Glutamatergic neuron (in vitro differentiated cells): ENCODE measurements around the gene ZFYVE26. TPM values are rescaled to one million over a fixed set of nuclear protein-coding genes. Genes with fewer than 3 reads are reported as not detected.

Source experiments
- DNase-seq: peaks from one replicate; pipeline ENCODE4 v3.0.0; 2022
- H3K27ac Mint-ChIP-seq: one replicate; pipeline ENCODE4 v1.8.0; 2020; ENCODE audit warnings: mild to moderate bottlenecking, mixed read lengths, inconsistent platforms; ENCODE audit not compliant: unreplicated experiment
- H3K27me3 Mint-ChIP-seq: one replicate; pipeline ENCODE4 v1.8.0; 2020; ENCODE audit warnings: mild to moderate bottlenecking, moderate library complexity, mixed read lengths, inconsistent platforms; ENCODE audit not compliant: unreplicated experiment
- H3K36me3 Mint-ChIP-seq: one replicate; pipeline ENCODE4 v1.8.0; 2020; ENCODE audit warnings: mild to moderate bottlenecking, mixed read lengths, inconsistent platforms; ENCODE audit not compliant: unreplicated experiment
- H3K4me1 Mint-ChIP-seq: one replicate; pipeline ENCODE4 v1.8.0; 2020; ENCODE audit warnings: mild to moderate bottlenecking, low read depth, mixed read lengths, inconsistent platforms; ENCODE audit not compliant: unreplicated experiment
- H3K4me3 Mint-ChIP-seq: one replicate; pipeline ENCODE4 v1.8.0; 2020; ENCODE audit warnings: mild to moderate bottlenecking, mixed read lengths, inconsistent platforms; ENCODE audit not compliant: unreplicated experiment
- H3K9me3 Mint-ChIP-seq: one replicate; pipeline ENCODE4 v1.8.0; 2020; ENCODE audit warnings: mild to moderate bottlenecking, moderate library complexity, mixed read lengths, inconsistent platforms; ENCODE audit not compliant: unreplicated experiment
- total RNA-seq: library from RNA; stranded (reverse); fragmentation: NEBNext Ultra II Directional; extraction: Animal tissue kit (Norgen Biotek cat#: 25700); gene quantifications from one replicate; pipeline ENCODE4 v1.2.1, GENCODE V29; 2021; ENCODE audit not compliant: unreplicated experiment
- TF ChIP-seq, protein P1 (sequence below): fragments of 200-600 bp; sonication (generic); IDR thresholded peaks from one replicate; pipeline ENCODE4 v1.5.0; 2021; ENCODE audit not compliant: partially characterized antibody, unreplicated experiment

The ZFYVE26 gene
- total RNA-seq, 1 donor from 2014 or later, result 32.5 TPM

DNA sequence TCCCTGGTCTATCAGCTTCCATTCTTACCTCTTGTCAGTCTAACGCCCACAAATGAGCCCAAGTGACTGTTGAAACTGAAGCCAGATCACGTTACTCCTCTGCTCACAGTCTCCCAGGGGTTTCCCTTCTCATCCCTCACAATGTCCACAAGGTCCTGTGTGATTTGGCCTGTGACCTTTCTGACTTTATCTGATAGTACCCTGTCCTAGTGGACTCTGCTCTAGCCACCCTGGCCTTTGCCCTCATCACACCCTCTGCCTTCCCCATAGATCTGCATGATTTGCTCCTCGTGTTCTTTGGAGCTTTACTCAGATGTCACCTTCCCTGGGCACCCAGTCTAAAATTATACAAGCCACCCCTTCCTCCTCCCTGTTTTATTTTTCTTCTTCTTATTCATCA lies 59.2 kb downstream of the ZFYVE26 start:
- H3K27ac Mint-ChIP-seq, result no peak overlapping the region
- H3K9me3 Mint-ChIP-seq, result no peaks in the 10 kb centered on the region
- H3K4me3 Mint-ChIP-seq, result no peak overlapping the region
- H3K27me3 Mint-ChIP-seq, result no peaks in the 10 kb centered on the region
- H3K36me3 Mint-ChIP-seq, result peaks cover 4% of the 10 kb centered on the region
- DNase-seq, result no peak
- TF ChIP-seq, protein P1, sequence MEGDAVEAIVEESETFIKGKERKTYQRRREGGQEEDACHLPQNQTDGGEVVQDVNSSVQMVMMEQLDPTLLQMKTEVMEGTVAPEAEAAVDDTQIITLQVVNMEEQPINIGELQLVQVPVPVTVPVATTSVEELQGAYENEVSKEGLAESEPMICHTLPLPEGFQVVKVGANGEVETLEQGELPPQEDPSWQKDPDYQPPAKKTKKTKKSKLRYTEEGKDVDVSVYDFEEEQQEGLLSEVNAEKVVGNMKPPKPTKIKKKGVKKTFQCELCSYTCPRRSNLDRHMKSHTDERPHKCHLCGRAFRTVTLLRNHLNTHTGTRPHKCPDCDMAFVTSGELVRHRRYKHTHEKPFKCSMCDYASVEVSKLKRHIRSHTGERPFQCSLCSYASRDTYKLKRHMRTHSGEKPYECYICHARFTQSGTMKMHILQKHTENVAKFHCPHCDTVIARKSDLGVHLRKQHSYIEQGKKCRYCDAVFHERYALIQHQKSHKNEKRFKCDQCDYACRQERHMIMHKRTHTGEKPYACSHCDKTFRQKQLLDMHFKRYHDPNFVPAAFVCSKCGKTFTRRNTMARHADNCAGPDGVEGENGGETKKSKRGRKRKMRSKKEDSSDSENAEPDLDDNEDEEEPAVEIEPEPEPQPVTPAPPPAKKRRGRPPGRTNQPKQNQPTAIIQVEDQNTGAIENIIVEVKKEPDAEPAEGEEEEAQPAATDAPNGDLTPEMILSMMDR, result no peak
- peaks cover 7% of the 10 kb centered on the region for H3K4me1 Mint-ChIP-seq

DNA sequence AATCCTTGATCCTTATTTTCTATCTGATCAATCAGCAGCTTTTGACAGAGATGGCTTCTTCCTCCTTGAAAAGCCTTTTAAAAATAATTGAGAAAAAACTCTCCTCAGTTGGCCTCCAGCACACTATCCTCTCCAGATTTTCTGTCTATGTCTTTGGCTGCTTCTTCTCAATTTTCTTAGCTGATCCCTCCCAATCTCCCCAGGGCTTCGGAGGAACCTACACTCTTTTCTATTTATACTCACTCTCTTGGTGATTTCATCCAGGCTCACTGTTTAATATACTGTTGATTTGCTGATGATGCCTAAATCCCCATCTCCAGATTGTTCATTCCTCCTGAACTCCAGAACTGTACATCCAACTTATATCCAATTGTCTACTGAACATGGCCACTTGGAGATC lies 59.9 kb downstream of the ZFYVE26 start:
- TF ChIP-seq, protein P1, result no peak
- Mint-ChIP-seq H3K36me3 (peaks cover 7% of the 10 kb centered on the region), H3K4me3 (no peak overlapping the region), H3K27me3 (no peaks in the 10 kb centered on the region), H3K27ac (no peak overlapping the region), H3K4me1 (peaks cover 7% of the 10 kb centered on the region), H3K9me3 (no peaks in the 10 kb centered on the region)
- DNase-seq, result no peak

DNA sequence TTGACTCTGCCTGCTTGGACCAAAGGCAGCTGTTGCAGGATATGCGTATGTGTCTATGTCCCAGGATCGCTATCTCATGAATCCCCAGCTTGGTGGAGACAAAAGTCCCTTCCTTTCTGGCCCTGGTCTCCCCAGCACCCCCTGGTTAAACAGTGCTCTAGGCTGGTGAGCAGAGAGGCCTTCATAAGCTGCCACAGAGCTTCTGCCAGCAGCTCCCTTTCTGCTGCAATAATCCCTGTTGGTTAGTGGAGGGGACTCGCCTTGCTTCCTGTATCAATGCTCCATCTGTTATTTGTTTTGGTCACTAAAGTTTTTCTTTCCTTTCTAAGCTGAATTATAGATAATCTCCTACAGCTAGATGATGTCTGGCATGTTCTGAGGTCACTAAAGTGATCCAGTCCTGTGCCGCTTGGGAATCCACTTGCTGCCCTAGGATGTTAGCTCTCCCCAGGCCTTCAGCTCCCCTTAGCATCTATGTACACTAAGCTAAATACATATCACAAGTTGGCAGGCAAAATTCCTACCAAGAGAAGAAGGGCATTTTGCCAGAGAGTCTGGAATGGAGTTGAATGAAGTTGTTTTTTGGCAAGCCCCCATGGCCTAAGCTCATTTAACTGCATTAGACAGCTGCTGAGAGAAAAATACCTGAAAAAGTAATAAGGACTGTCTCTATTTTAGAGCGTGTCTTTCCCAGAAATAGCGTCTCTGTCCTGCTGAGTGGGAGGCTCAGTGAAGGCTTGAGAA lies 66.9 kb downstream of the ZFYVE26 start:
- DNase-seq, result no peak
- H3K4me3 Mint-ChIP-seq, result no peak overlapping the region

DNA sequence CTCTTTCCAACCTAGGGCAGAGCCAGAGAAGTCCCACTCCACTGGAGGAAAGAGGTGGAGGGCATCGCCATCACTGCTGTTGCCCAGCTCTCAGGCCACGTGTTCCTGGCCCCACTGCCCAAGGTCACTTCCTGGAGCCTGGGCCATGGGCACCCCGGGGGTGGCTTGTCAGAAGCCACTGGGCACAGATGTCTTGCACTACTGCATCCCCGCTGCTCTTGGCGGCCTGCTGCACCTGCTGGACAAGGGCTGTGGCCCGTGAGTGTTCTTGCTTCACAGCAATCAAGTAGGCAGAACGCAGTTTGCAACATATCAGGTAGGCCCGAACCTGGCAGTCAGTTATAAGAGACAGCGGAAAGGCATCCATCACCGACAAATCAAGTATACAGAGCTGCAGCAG lies 68.1 kb downstream of the ZFYVE26 start:
- DNase-seq, result no peak
- TF ChIP-seq, protein P1, result no peak
- H3K9me3 Mint-ChIP-seq, result no peaks in the 10 kb centered on the region
- no peaks in the 10 kb centered on the region for H3K4me1 Mint-ChIP-seq
- H3K4me3 Mint-ChIP-seq, result no peak overlapping the region
- no peak overlapping the region for H3K27ac Mint-ChIP-seq
- peaks cover 2% of the 10 kb centered on the region for H3K27me3 Mint-ChIP-seq
- peaks cover 7% of the 10 kb centered on the region for H3K36me3 Mint-ChIP-seq

More for the DNA sequence above, 66.9 kb downstream of the ZFYVE26 start:
- Mint-ChIP-seq H3K27me3 (peaks cover 2% of the 10 kb centered on the region), H3K36me3 (peaks cover 7% of the 10 kb centered on the region), H3K9me3 (no peaks in the 10 kb centered on the region), H3K4me1 (no peaks in the 10 kb centered on the region), H3K27ac (no peak overlapping the region)
- TF ChIP-seq, protein P1, result no peak

DNA sequence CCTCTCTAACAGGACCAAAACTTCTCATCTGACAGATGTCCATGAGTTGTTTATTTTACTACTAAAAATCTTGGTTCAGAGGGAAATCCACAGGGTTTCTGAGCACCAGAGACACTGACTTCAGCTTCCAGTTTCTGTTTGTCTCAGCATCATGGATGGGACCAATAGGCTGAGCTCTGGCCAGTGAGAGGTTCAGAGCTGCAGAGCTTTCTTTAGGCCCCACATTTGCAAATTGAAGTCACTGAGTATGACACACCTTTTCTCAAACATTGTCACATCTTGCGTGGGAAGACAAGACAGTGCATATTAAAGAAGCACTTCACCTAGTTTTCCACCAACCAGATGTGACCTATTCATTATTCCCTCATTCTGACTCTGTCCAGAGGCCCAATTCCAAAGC lies 69.5 kb downstream of the ZFYVE26 start:
- DNase-seq, result no peak
- H3K9me3 Mint-ChIP-seq, result no peaks in the 10 kb centered on the region
- no peak overlapping the region for H3K4me3 Mint-ChIP-seq
- TF ChIP-seq, protein P1, result no peak
- no peaks in the 10 kb centered on the region for H3K4me1 Mint-ChIP-seq
- peaks cover 2% of the 10 kb centered on the region for H3K27me3 Mint-ChIP-seq
- H3K27ac Mint-ChIP-seq, result no peak overlapping the region
- H3K36me3 Mint-ChIP-seq, result peaks cover 1% of the 10 kb centered on the region
